ENCODE measurements around the gene FCN1.

FCN1 gene

DNA sequence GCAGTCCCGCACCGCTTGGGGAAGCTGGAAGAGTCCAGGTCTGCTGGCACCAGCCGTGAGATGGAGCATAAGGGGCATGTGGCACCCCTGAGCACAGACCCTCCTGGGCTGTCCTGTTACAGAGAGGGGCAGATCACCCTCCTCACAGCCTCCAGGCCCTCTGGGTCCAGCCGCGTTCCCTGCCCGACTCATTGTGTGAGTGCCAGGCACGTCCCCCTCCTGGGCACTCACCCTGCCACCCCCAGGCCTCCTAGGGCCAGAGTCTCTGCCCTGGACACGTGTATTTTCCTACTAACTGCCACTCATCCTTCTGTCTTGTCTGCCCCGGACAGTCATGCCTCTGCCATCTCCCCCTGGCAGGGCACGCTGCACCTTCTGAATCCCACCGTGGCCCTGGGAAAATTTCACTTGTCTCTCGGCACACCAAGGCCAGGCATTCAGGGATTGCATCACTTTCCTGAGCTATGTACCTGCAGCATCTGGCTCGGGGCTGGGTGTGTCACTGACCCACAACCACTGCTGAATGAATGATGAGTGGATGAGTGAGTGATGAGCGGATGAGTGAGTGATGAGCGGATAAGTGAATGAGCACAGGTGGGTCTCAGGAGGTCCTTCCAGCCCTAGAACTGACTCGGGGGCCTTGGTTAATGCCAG lies 21.5 kb upstream of the FCN1 start:
- H3K4me1 ChIP-seq (ENCODE audit: control insufficient read depth, insufficient read depth, low read length), result no peaks in the 10 kb centered on the region
- H3K27me3 ChIP-seq (ENCODE audit: control insufficient read depth, insufficient read depth, low read length), result peaks cover 23% of the 10 kb centered on the region
- no peak overlapping the region for H3K9ac ChIP-seq (ENCODE audit: low read length)
- H3K36me3 ChIP-seq (ENCODE audit: control insufficient read depth, insufficient read depth, low read length), result no peaks in the 10 kb centered on the region
- no peak overlapping the region for H3K4me3 ChIP-seq (ENCODE audit: low read length)
- no peak overlapping the region for H3K27ac ChIP-seq (ENCODE audit: low read depth, low read length)

DNA sequence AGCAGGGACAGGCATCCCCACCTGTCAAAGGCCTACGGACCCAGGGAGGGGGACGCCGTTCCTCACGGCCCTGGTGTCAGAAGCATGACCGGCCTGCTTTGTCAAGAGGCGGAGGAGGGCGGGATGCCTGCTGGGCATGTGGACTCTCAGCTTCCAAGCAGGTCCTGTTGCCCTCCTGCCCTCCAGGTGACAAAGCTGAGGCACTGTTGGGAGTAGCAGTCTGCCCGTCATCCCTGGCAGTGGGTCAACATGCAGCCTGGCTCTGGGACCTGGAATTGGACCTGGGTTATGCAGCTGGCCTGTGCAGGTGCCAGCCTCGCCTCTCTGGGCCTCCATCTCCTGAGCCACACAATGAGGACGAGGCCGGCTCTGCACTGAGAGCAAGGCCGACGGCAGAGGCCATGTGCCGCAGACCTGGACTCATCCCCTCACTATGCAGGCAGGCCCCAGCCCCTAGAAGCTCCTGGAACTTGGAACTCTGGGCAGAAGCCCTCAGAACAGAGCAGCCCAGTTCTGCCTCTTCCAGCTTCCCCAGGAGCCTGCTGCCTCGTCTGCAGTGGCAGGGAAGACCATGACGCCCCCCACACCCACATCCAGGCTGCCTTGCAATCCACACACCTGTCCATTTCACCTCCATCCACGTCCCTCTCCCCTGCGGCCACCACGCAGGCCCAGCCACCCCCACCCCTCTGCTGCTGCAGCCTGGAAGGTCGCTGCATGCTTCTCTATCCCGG lies 20.8 kb upstream of the FCN1 start:
- Histone ChIP-seq H3K9ac (ENCODE audit: low read length) (no peak overlapping the region), H3K27me3 (ENCODE audit: control insufficient read depth, insufficient read depth, low read length) (peaks cover 21% of the 10 kb centered on the region), H3K4me1 (ENCODE audit: control insufficient read depth, insufficient read depth, low read length) (no peaks in the 10 kb centered on the region), H3K36me3 (ENCODE audit: control insufficient read depth, insufficient read depth, low read length) (no peaks in the 10 kb centered on the region), H3K27ac (ENCODE audit: low read depth, low read length) (no peak overlapping the region), H3K4me3 (ENCODE audit: low read length) (no peak overlapping the region)

DNA sequence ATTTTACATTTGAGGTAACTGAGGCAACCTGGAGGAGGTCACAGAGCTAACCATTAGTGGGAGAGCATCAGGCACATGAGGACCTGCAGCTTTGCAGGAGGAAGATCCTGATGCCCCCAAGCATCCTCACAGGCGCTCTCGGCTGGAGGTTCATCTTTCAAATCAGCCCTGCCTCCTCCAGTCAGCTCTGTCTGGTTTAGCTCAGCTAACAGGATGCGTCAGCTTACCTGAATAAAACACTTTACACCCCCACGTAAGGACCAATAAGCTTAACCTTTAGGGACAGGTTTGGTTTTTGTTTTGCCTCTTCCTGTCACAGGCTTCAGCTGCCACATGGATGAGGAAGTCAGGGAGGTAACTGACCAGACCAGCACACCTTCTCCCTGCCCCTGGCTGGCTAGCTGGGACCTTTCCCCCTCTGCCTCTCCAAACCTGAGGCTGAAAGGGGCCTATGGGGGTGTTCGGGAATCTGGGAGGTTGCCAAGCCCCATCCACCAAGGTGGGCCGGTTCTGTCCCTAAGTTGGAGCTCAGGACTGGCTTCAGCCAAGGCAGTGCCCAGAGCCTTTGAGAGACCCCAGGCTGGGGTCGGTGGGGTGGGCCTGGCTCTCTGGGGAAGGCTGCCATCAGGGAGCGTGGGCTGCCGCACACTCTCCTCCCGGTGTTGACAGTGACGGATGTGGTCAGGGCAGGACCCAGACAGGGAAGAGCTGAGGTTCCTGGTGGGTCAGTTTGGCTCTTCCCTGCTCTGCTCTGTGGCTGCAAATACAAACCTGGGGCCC lies 20.0 kb upstream of the FCN1 start:
- Histone ChIP-seq H3K27me3 (ENCODE audit: control insufficient read depth, insufficient read depth, low read length) (peaks cover 21% of the 10 kb centered on the region), H3K9ac (ENCODE audit: low read length) (no peak overlapping the region), H3K27ac (ENCODE audit: low read depth, low read length) (no peak overlapping the region), H3K4me3 (ENCODE audit: low read length) (no peak overlapping the region), H3K36me3 (ENCODE audit: control insufficient read depth, insufficient read depth, low read length) (no peaks in the 10 kb centered on the region), H3K4me1 (ENCODE audit: control insufficient read depth, insufficient read depth, low read length) (no peaks in the 10 kb centered on the region)

DNA sequence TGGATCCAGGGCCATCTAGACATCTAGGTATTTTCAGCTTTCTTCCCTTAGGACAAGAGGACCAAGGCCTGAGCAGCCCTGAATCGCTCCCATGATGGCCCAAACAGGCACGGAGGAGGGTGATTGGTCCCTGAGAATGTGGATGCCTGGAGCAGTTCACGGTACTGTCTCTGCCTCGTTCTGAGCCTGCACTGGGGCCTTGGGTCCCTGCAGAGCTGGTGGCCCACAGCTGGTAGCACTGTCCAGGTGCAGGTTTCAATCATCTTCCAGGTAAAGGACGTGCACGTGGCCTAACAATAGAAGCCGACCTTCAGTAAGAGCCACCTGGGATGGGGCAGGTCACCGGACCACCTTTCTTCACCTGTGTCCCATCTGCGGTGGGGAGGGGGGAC lies 19.4 kb upstream of the FCN1 start:
- Histone ChIP-seq H3K27ac (ENCODE audit: low read depth, low read length) (no peak overlapping the region), H3K27me3 (ENCODE audit: control insufficient read depth, insufficient read depth, low read length) (peaks cover 21% of the 10 kb centered on the region), H3K4me3 (ENCODE audit: low read length) (no peak overlapping the region), H3K36me3 (ENCODE audit: control insufficient read depth, insufficient read depth, low read length) (no peaks in the 10 kb centered on the region), H3K9ac (ENCODE audit: low read length) (no peak overlapping the region), H3K4me1 (ENCODE audit: control insufficient read depth, insufficient read depth, low read length) (no peaks in the 10 kb centered on the region)

GRCh38 chr9:134936346-134937163 lies 18.8 kb upstream of the FCN1 start:
- Histone ChIP-seq H3K9ac (ENCODE audit: low read length) (no peak overlapping the region), H3K4me3 (ENCODE audit: low read length) (no peak overlapping the region), H3K27ac (ENCODE audit: low read depth, low read length) (no peak overlapping the region), H3K4me1 (ENCODE audit: control insufficient read depth, insufficient read depth, low read length) (no peaks in the 10 kb centered on the region), H3K27me3 (ENCODE audit: control insufficient read depth, insufficient read depth, low read length) (peaks cover 21% of the 10 kb centered on the region), H3K36me3 (ENCODE audit: control insufficient read depth, insufficient read depth, low read length) (no peaks in the 10 kb centered on the region)

- Histone ChIP-seq H3K36me3 (ENCODE audit: control insufficient read depth, insufficient read depth, low read length) (no peaks in the 10 kb centered on the region), H3K4me1 (ENCODE audit: control insufficient read depth, insufficient read depth, low read length) (no peaks in the 10 kb centered on the region), H3K4me3 (ENCODE audit: low read length) (no peak overlapping the region), H3K27ac (ENCODE audit: low read depth, low read length) (no peak overlapping the region), H3K27me3 (ENCODE audit: control insufficient read depth, insufficient read depth, low read length) (peaks cover 20% of the 10 kb centered on the region), H3K9ac (ENCODE audit: low read length) (no peak overlapping the region)
Observed at GRCh38 chr9:134935701-134936345, 18.1 kb upstream of the FCN1 start.

DNA sequence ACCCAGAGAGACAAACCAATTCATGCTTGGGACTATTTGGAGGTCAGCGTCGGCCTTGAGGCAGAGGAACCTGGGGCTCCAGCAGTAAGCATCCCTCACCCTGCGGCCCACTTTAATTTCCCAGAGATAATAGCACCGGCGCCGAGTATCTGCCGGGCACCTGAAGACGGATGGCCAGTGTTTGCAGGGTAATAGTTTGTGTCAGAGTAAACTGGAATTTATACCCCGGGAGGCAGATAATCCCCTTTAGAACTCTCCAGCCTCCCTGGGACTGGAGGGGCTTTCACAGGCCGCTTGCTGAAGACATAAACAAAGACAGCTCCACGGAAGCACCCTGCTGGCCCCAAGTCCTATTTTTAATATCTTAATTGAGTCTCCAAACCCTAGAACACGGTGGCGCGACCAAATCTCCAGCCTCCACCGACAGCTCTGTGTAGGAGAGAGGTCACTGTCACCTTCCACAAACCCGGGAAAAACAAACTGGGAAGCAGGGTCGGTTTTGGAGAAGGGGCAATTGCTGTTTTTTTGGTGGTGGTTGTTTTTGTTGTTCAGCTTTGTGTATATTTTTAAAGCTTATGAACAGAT lies 17.4 kb upstream of the FCN1 start:
- H3K9ac ChIP-seq (ENCODE audit: low read length), result no peak overlapping the region
- peaks cover 17% of the 10 kb centered on the region for H3K27me3 ChIP-seq (ENCODE audit: control insufficient read depth, insufficient read depth, low read length)
- H3K4me1 ChIP-seq (ENCODE audit: control insufficient read depth, insufficient read depth, low read length), result no peaks in the 10 kb centered on the region
- H3K27ac ChIP-seq (ENCODE audit: low read depth, low read length), result no peak overlapping the region
- no peak overlapping the region for H3K4me3 ChIP-seq (ENCODE audit: low read length)
- H3K36me3 ChIP-seq (ENCODE audit: control insufficient read depth, insufficient read depth, low read length), result no peaks in the 10 kb centered on the region

GRCh38 chr9:134933076-134933659 lies 15.5 kb upstream of the FCN1 start:
- Histone ChIP-seq H3K27ac (ENCODE audit: low read depth, low read length) (no peak overlapping the region), H3K9ac (ENCODE audit: low read length) (no peak overlapping the region), H3K27me3 (ENCODE audit: control insufficient read depth, insufficient read depth, low read length) (peaks cover 9% of the 10 kb centered on the region), H3K4me3 (ENCODE audit: low read length) (no peak overlapping the region), H3K36me3 (ENCODE audit: control insufficient read depth, insufficient read depth, low read length) (no peaks in the 10 kb centered on the region), H3K4me1 (ENCODE audit: control insufficient read depth, insufficient read depth, low read length) (no peaks in the 10 kb centered on the region)

- Histone ChIP-seq H3K4me1 (ENCODE audit: control insufficient read depth, insufficient read depth, low read length) (no peaks in the 10 kb centered on the region), H3K4me3 (ENCODE audit: low read length) (no peak overlapping the region), H3K27ac (ENCODE audit: low read depth, low read length) (no peak overlapping the region), H3K9ac (ENCODE audit: low read length) (no peak overlapping the region), H3K27me3 (ENCODE audit: control insufficient read depth, insufficient read depth, low read length) (peaks cover 6% of the 10 kb centered on the region), H3K36me3 (ENCODE audit: control insufficient read depth, insufficient read depth, low read length) (no peaks in the 10 kb centered on the region)
Observed at GRCh38 chr9:134932606-134933005, 14.9 kb upstream of the FCN1 start.

DNA sequence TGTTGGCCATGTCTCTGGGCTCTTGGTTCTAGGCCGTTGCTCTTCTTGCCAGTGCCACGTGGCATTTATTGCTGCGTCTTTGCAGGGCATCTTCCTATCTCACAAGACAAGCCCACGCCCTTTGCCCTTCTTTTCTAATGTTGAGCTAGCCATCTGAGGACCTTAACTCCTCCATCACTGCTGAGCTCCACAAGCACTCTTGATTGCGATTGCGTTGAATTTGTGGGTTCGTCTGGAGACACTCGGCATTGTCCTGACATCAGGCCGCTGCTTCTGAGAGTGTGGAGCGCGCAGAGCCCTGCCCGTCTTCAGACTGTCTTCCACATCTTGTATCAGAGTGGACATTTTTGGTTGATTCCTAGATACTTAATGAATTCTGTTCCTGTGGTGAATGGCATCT lies 14.5 kb upstream of the FCN1 start:
- H3K27ac ChIP-seq (ENCODE audit: low read depth, low read length), result no peak overlapping the region
- H3K4me1 ChIP-seq (ENCODE audit: control insufficient read depth, insufficient read depth, low read length), result no peaks in the 10 kb centered on the region
- peaks cover 2% of the 10 kb centered on the region for H3K27me3 ChIP-seq (ENCODE audit: control insufficient read depth, insufficient read depth, low read length)
- no peaks in the 10 kb centered on the region for H3K36me3 ChIP-seq (ENCODE audit: control insufficient read depth, insufficient read depth, low read length)
- H3K9ac ChIP-seq (ENCODE audit: low read length), result no peak overlapping the region
- no peak overlapping the region for H3K4me3 ChIP-seq (ENCODE audit: low read length)

DNA sequence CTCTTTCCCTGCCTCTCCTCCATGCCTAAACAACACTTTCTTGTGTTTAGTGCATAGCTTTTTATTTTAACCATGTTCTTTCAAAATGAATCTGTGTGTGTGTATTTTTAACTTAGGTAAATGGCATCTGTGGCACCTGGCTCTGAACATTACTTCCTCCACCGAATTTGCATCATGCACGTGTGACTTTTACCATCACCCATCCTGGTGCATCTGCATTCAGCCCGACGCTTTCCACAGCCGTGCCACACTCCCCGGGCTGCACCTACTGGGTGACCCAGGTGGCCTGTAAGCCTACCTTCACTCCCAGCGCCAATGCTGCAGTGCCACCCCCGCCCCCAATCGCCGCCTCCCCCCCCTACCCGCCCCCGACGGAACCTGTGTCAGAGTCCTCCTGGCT lies 12.7 kb upstream of the FCN1 start:
- H3K27ac ChIP-seq (ENCODE audit: low read depth, low read length), result no peak overlapping the region
- H3K27me3 ChIP-seq (ENCODE audit: control insufficient read depth, insufficient read depth, low read length), result no peaks in the 10 kb centered on the region
- H3K4me1 ChIP-seq (ENCODE audit: control insufficient read depth, insufficient read depth, low read length), result no peaks in the 10 kb centered on the region

More for the DNA sequence above, 12.7 kb upstream of the FCN1 start:
- Histone ChIP-seq H3K4me3 (ENCODE audit: low read length) (no peak overlapping the region), H3K9ac (ENCODE audit: low read length) (no peak overlapping the region), H3K36me3 (ENCODE audit: control insufficient read depth, insufficient read depth, low read length) (no peaks in the 10 kb centered on the region)
